Gastrocnemius medialis (tissue), 4 donors: ENCODE results near the gene AKR1C2. TPM values are rescaled to one million over a fixed set of nuclear protein-coding genes. Genes with fewer than 3 reads are reported as not detected.
"Not testable (repeated sequence)": the region's sequence is repeated elsewhere in the genome, so short reads cannot be mapped to it uniquely, and the experiment has no call there.

Experiments
- ATAC-seq, 2 donors: fragments of 150-250 bp; one replicate each; pipeline ENCODE4 v1.9.1; 2016
- DNase-seq, 2 donors: peaks; one replicate each; pipeline ENCODE4 v3.0.0-alpha.2; 2019
- H3K27ac ChIP-seq, 4 donors: fragments of 200-600 bp; sonication (generic); 1 replicate in 1 of 4; 2 replicates in 3 of 4; pipeline ENCODE4 v1.5.1; 2016 to 2018; ENCODE audit warnings: mild to moderate bottlenecking in 2 of 4, moderate library complexity in 1 of 4
- H3K27me3 ChIP-seq, 3 donors: fragments of 200-600 bp; sonication (generic) in 2 of 3; 1 replicate in 1 of 3; 2 replicates in 2 of 3; pipeline versions ENCODE4 v1.5.1 to v1.6.0; 2016 to 2019; ENCODE audit warnings: mild to moderate bottlenecking in 1 of 3, moderate library complexity in 1 of 3
- H3K36me3 ChIP-seq, 2 donors: fragments of 200-600 bp; sonication (generic) in 1 of 2; one replicate each; pipeline ENCODE4 v1.5.1; 2017 to 2018
- H3K4me1 ChIP-seq, 2 donors: fragments of 200-600 bp; sonication (generic) in 1 of 2; one replicate each; pipeline ENCODE4 v1.5.1; 2016 to 2017; ENCODE audit warnings: mild to moderate bottlenecking in 2 of 2
- H3K4me3 ChIP-seq, 4 donors: fragments of 200-600 bp; sonication (generic) in 3 of 4; 1 replicate in 1 of 4; 2 replicates in 3 of 4; pipeline ENCODE4 v1.5.1; 2016 to 2019; ENCODE audit warnings: mild to moderate bottlenecking in 2 of 4
- H3K9me3 ChIP-seq, 3 donors: fragments of 200-600 bp; sonication (generic) in 2 of 3; 1 replicate in 1 of 3; 2 replicates in 2 of 3; pipeline ENCODE4 v1.5.1; 2016 to 2019
- POLR2A ChIP-seq, 2 donors: fragments of 450-650 bp; IDR thresholded peaks; one replicate each; pipeline ENCODE4 v1.6.1; 2017; ENCODE audit warnings: antibody characterized with exemption in 2 of 2, mild to moderate bottlenecking in 2 of 2, moderate library complexity in 2 of 2
- in situ Hi-C, 4 donors: fragments of 200-750 bp; cut with MboI; loops; one replicate each; pipeline versions ENCODE4 v1.15.0 to v1.8.0; 2017; ENCODE audit warnings: low sequenced_read_pairs in 4 of 4
- intact Hi-C: fragments of 100-400 bp; cut with DNase I; formaldehyde crosslinking; loops from one replicate; pipeline ENCODE4 v1.15.1; 2023; ENCODE audit warnings: low total_unique reads
- total RNA-seq, 4 donors: library from RNA; depleted of rRNA; stranded (reverse); fragments of >200 nt; gene quantifications; one replicate each; pipeline versions ENCODE4 v1.1.0 to v1.2.3, GENCODE V29; 2016
- TF ChIP-seq, protein P1 (sequence below), 5 experiments: fragments of 450-650 bp in 3 of 5; fragments of 200-600 bp in 2 of 5; sonication (generic) in 2 of 5; IDR thresholded peaks in 4 of 5; conservative IDR thresholded peaks in 1 of 5; 1 replicate in 4 of 5; 2 replicates in 1 of 5; pipeline ENCODE4 v1.5.1; 2016 to 2019; ENCODE audit warnings: antibody characterized with exemption in 5 of 5, mild to moderate bottlenecking in 3 of 5, moderate library complexity in 3 of 5

AKR1C2 gene
- total RNA-seq, 4 donors from 2014 or later = 325 to 380 (median 345) TPM

DNA sequence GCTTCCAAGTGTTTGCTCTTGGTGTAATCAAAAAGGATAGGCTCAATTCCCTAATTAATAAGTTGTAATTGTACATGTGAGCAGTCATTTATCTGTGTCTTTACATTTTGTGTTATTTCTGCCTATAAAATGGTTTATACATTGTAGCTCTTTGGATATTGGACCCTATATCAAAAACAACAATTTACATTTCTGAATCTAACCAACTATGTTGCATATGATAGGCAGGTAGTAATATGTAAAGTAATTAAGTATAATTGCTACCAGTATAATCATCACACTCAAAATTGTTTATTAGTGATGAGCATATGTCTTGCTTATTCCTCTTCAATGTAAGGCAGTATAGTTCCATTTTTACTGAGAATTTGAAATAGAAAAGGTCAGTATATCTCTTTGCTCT lies 26.6 kb downstream of the AKR1C2 start:
- in situ Hi-C loops = loop anchor here in 1 of 4 donors (25.0 kb wide), 1 partner anchor 115 kb away; no protein-coding TSS in a partner anchor
- no peak for ATAC-seq

GRCh38 chr10:4974400-4974799 lies 29.3 kb downstream of the AKR1C2 start:
- H3K36me3 ChIP-seq = peaks cover 0 to 18% of the 10 kb centered on the region in 2 donors
- intact Hi-C loops, H3K9me3 ChIP-seq, H3K27ac ChIP-seq, ATAC-seq, H3K4me1 ChIP-seq, H3K4me3 ChIP-seq, DNase-seq, H3K27me3 ChIP-seq, in situ Hi-C loops: not testable (repeated sequence)

More for the DNA sequence above, 26.6 kb downstream of the AKR1C2 start:
- Histone ChIP-seq H3K27ac (no peak overlapping the region), H3K4me3 (no peak overlapping the region), H3K27me3 (no peaks in the 10 kb centered on the region), H3K4me1 (peaks cover 0 to 4% of the 10 kb centered on the region in 2 donors), H3K9me3 (no peaks in the 10 kb centered on the region), H3K36me3 (peaks cover 0 to 11% of the 10 kb centered on the region in 2 donors)
- TF ChIP-seq, protein P1, sequence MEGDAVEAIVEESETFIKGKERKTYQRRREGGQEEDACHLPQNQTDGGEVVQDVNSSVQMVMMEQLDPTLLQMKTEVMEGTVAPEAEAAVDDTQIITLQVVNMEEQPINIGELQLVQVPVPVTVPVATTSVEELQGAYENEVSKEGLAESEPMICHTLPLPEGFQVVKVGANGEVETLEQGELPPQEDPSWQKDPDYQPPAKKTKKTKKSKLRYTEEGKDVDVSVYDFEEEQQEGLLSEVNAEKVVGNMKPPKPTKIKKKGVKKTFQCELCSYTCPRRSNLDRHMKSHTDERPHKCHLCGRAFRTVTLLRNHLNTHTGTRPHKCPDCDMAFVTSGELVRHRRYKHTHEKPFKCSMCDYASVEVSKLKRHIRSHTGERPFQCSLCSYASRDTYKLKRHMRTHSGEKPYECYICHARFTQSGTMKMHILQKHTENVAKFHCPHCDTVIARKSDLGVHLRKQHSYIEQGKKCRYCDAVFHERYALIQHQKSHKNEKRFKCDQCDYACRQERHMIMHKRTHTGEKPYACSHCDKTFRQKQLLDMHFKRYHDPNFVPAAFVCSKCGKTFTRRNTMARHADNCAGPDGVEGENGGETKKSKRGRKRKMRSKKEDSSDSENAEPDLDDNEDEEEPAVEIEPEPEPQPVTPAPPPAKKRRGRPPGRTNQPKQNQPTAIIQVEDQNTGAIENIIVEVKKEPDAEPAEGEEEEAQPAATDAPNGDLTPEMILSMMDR (IDR thresholded peaks at IDR 0.05 in 4 of 5, conservative IDR thresholded peaks at IDR 0.05 in 1 of 5) = no peak
- TF ChIP-seq POLR2A (IDR thresholded peaks at IDR 0.05) = no peak
- no peak for DNase-seq
- intact Hi-C loops = no loop called here

- intact Hi-C loops, in situ Hi-C loops, H3K27me3 ChIP-seq, H3K27ac ChIP-seq, H3K4me3 ChIP-seq, DNase-seq, H3K9me3 ChIP-seq, ATAC-seq, H3K4me1 ChIP-seq: not testable (repeated sequence)
- peaks cover 0 to 29% of the 10 kb centered on the region in 2 donors for H3K36me3 ChIP-seq
These were observed 30.4 kb downstream of the AKR1C2 start for GRCh38 chr10:4973294-4973693.

DNA sequence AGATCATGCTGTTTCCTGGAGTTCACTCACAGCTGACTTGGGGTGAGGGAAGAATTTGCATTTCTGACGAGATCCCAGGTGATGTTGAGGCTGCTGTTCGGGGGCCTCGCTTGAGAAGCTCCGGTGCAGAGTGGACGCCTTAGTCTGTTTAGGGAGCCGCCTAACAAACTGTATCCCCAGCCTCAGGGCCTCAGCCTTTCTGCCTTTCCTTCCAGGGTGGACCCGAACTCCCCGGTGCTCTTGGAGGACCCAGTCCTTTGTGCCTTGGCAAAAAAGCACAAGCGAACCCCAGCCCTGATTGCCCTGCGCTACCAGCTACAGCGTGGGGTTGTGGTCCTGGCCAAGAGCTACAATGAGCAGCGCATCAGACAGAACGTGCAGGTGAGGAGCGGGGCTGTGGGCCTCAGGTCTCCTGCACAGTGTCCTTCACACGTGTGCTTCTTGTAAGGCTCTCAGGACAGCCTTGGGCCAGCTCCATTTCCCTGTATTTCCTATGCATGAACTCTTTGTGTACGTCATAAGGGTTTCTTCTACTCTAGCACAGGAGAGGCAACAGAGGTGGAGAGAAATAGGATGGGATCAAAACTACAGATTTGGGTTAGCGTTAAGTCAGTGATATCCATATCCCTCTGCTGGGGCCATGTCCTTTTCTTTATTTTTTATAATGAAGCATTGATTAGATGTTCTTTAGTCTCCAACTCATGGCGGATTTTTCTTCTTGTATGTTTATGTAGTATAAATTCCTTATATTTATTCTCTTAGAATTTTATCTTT lies 31.1 kb downstream of the AKR1C2 start:
- H3K27me3 ChIP-seq, ATAC-seq, H3K9me3 ChIP-seq, H3K27ac ChIP-seq, intact Hi-C loops, in situ Hi-C loops, DNase-seq, H3K4me3 ChIP-seq, H3K4me1 ChIP-seq: not testable (repeated sequence)
- peaks cover 0 to 29% of the 10 kb centered on the region in 2 donors for H3K36me3 ChIP-seq

- H3K4me3 ChIP-seq, ATAC-seq, H3K4me1 ChIP-seq, in situ Hi-C loops, DNase-seq, H3K27ac ChIP-seq, H3K9me3 ChIP-seq, intact Hi-C loops, H3K27me3 ChIP-seq: not testable (repeated sequence)
- H3K36me3 ChIP-seq = peaks cover 0 to 27% of the 10 kb centered on the region in 2 donors
These were observed 33.3 kb downstream of the AKR1C2 start for GRCh38 chr10:4970362-4970761.

- DNase-seq, H3K9me3 ChIP-seq, intact Hi-C loops, H3K27ac ChIP-seq, H3K27me3 ChIP-seq, ATAC-seq, H3K4me3 ChIP-seq, H3K4me1 ChIP-seq, in situ Hi-C loops: not testable (repeated sequence)
- peaks cover 0 to 27% of the 10 kb centered on the region in 2 donors for H3K36me3 ChIP-seq
These were observed 34.4 kb downstream of the AKR1C2 start for GRCh38 chr10:4969289-4969688.

GRCh38 chr10:4967189-4967588 lies 36.5 kb downstream of the AKR1C2 start:
- H3K36me3 ChIP-seq = peaks cover 0 to 23% of the 10 kb centered on the region in 2 donors
- H3K27ac ChIP-seq, ATAC-seq, H3K4me1 ChIP-seq, DNase-seq, H3K27me3 ChIP-seq, intact Hi-C loops, H3K4me3 ChIP-seq, H3K9me3 ChIP-seq, in situ Hi-C loops: not testable (repeated sequence)

- DNase-seq, H3K9me3 ChIP-seq, H3K27ac ChIP-seq, H3K27me3 ChIP-seq, ATAC-seq, intact Hi-C loops, in situ Hi-C loops, H3K4me1 ChIP-seq: not testable (repeated sequence)
- Histone ChIP-seq H3K4me3 (peak overlapping the region in 1 of 4 donors; percentile 48), H3K36me3 (peaks cover 0 to 23% of the 10 kb centered on the region in 2 donors)
These were observed 37.9 kb downstream of the AKR1C2 start for GRCh38 chr10:4965763-4966162.

- ATAC-seq = peak; percentile 43 to 51
These were observed 39.9 kb downstream of the AKR1C2 start for GRCh38 chr10:4963815-4964154.

More at GRCh38 chr10:4963815-4964154, 39.9 kb downstream of the AKR1C2 start:
- in situ Hi-C loops, intact Hi-C loops, H3K36me3 ChIP-seq, H3K4me1 ChIP-seq, H3K9me3 ChIP-seq, DNase-seq, H3K27me3 ChIP-seq: not testable (repeated sequence)
- Histone ChIP-seq H3K4me3 (peak overlapping the region; percentile 45 to 48 (median 47)), H3K27ac (peak overlapping the region; percentile 62 to 71 (median 66))
